Neural cell (in vitro differentiated cells): Measurements from ENCODE around the gene NOSIP. TPM values are rescaled to one million over a fixed set of nuclear protein-coding genes. Genes with fewer than 3 reads are reported as not detected.

Experiments
- H2AFZ ChIP-seq: fragments of 200-600, 300-800 bp; sonication (generic), shearing (Covaris generic); 2 replicates; pipeline ENCODE4 v1.6.0; 2014; ENCODE audit warnings: low read depth, mild to moderate bottlenecking, antibody characterized with exemption, low read length, moderate library complexity
- H3F3A ChIP-seq: fragments of 200-600 bp; shearing (Covaris generic); 2 replicates; pipeline ENCODE4 v1.6.1; 2016; ENCODE audit warnings: mild to moderate bottlenecking, moderate library complexity, mixed read lengths, antibody characterized with exemption, low read length; ENCODE audit not compliant: insufficient read depth, poor library complexity, severe bottlenecking
- H3K27ac ChIP-seq: fragments of 200-600, 300-800 bp; sonication (generic), shearing (Covaris generic); 2 replicates; pipeline ENCODE4 v1.5.1; 2014; ENCODE audit warnings: mild to moderate bottlenecking, low read length, moderate library complexity
- H3K27me3 ChIP-seq: fragments of 300-800, 200-600 bp; sonication (generic), shearing (Covaris generic); 2 replicates; pipeline ENCODE4 v1.6.0; 2014; ENCODE audit warnings: mild to moderate bottlenecking, low read depth, low read length, moderate library complexity; ENCODE audit not compliant: insufficient read depth
- H3K36me3 ChIP-seq: fragments of 300-800, 200-600 bp; sonication (generic), shearing (Covaris generic); 2 replicates; pipeline ENCODE4 v1.5.1; 2014; ENCODE audit warnings: mild to moderate bottlenecking, antibody characterized with exemption, low read length, moderate library complexity; ENCODE audit not compliant: insufficient read depth
- H3K4me2 ChIP-seq: fragments of 300-800, 200-600 bp; sonication (generic), shearing (Covaris generic); 2 replicates; pipeline ENCODE4 v1.6.0; 2014; ENCODE audit warnings: mild to moderate bottlenecking, low read length
- H3K4me3 ChIP-seq: fragments of 300-800, 200-600 bp; sonication (generic), shearing (Covaris generic); 2 replicates; pipeline ENCODE4 v1.5.1; 2014; ENCODE audit warnings: mild to moderate bottlenecking, low read length, moderate library complexity
- H3K79me2 ChIP-seq: fragments of 200-600 bp; shearing (Covaris generic); replicated peaks from 2 replicates; pipeline ENCODE4 v1.6.0; 2014; ENCODE audit warnings: mild to moderate bottlenecking, low read length, moderate library complexity; ENCODE audit not compliant: insufficient read depth
- H3K9ac ChIP-seq: fragments of 300-800, 200-600 bp; sonication (generic), shearing (Covaris generic); 2 replicates; pipeline ENCODE4 v1.6.1; 2016; ENCODE audit warnings: mild to moderate bottlenecking, low read length, mixed read lengths
- H3K9me2 ChIP-seq: fragments of 200-600 bp; shearing (Covaris generic); 2 replicates; pipeline ENCODE4 v1.6.1; 2016; ENCODE audit warnings: mild to moderate bottlenecking, low read length, mixed read lengths; ENCODE audit not compliant: insufficient read depth
- H3K9me3 ChIP-seq: fragments of 200-600, 300-800 bp; sonication (generic), shearing (Covaris generic); 2 replicates; pipeline ENCODE4 v1.6.1; 2016; ENCODE audit warnings: mild to moderate bottlenecking, mixed run types, low read length, moderate library complexity, mixed read lengths
- H4K20me1 ChIP-seq: fragments of 200-600 bp; shearing (Covaris generic); 2 replicates; pipeline ENCODE4 v1.6.1; 2016; ENCODE audit warnings: mild to moderate bottlenecking, mixed run types; ENCODE audit not compliant: insufficient read depth
- CTCF ChIP-seq: fragments of 450-650 bp; IDR thresholded peaks from 2 replicates; pipeline ENCODE4 v1.5.1; 2014; ENCODE audit warnings: antibody characterized with exemption, mild to moderate bottlenecking, moderate library complexity; ENCODE audit not compliant: poor library complexity, severe bottlenecking
- MXI1 ChIP-seq: fragments of 450-650 bp; conservative IDR thresholded peaks from 2 replicates; pipeline ENCODE4 v1.6.1; 2014; ENCODE audit warnings: antibody characterized with exemption, mild to moderate bottlenecking; ENCODE audit not compliant: poor library complexity, severe bottlenecking
- SMC3 ChIP-seq: fragments of 450-650 bp; conservative IDR thresholded peaks from 2 replicates; pipeline ENCODE4 v1.6.1; 2014; ENCODE audit warnings: antibody characterized with exemption, mild to moderate bottlenecking, moderate library complexity; ENCODE audit not compliant: poor library complexity
- polyA plus RNA-seq: library from polyadenylated mRNA; depleted of rRNA; stranded (reverse); fragments of >200 nt; gene quantifications from 2 replicates; pipeline ENCODE4 v1.2.3, GENCODE V29; 2014
- small RNA-seq, 3 experiments: library from RNA; depleted of rRNA; stranded (forward); fragments of <200 nt; gene quantifications; one replicate each; pipeline ENCODE3, GENCODE V24; 2012

Gene NOSIP
- polyA plus RNA-seq, 1 donor from 2014 or later = 129 TPM

- H3K9ac ChIP-seq = no peak overlapping the region
- no peak overlapping the region for H3K4me2 ChIP-seq
- no peak overlapping the region for H3K27ac ChIP-seq
- H3K4me3 ChIP-seq = no peak overlapping the region
- H3K9me2 ChIP-seq = no peaks in the 10 kb centered on the region
- no peak overlapping the region for H2AFZ ChIP-seq
- no peaks in the 10 kb centered on the region for H4K20me1 ChIP-seq
- H3K9me3 ChIP-seq = no peaks in the 10 kb centered on the region
- H3F3A ChIP-seq = no peaks in the 10 kb centered on the region
- H3K36me3 ChIP-seq = no peaks in the 10 kb centered on the region
- H3K27me3 ChIP-seq = no peaks in the 10 kb centered on the region
- TF ChIP-seq MXI1 (no peak), SMC3 (no peak)
- no peaks in the 10 kb centered on the region for H3K79me2 ChIP-seq
These were observed 72.4 kb downstream of the NOSIP start for GRCh38 chr19:49507803-49508494.

DNA sequence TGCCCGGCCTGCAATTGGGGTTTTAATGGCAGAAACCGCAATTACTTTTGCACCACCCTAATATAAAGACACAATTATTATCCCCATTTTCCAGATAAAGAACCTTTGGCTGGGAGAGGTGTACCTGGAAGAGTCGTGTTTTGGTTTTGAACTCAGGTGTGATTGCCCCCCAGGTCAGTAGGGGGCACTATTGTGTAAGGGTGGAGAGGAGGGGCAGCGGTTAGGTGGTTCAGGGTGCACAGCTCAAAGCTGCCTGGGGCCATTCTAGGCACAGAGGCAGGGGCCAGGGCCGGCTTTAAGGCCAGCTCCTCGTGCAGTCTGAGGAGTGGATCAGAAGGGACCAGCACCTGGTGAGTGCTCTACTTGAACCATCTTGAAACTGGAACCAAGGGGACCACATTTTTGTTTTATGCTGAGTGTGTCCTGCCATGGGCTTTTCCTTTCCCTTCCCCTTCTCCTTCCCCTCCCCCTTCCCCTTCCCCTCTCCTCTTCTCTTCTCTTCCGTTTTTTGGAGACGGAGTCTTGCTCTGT, 73.7 kb downstream of the NOSIP start:
- no peaks in the 10 kb centered on the region for H3K79me2 ChIP-seq
- no peaks in the 10 kb centered on the region for H4K20me1 ChIP-seq
- no peak overlapping the region for H3K4me3 ChIP-seq
- TF ChIP-seq MXI1 = no peak
- TF ChIP-seq CTCF = peak; percentile 34
- H3K36me3 ChIP-seq = no peaks in the 10 kb centered on the region
- no peaks in the 10 kb centered on the region for H3F3A ChIP-seq
- H3K9me2 ChIP-seq = no peaks in the 10 kb centered on the region
- no peak overlapping the region for H3K9ac ChIP-seq
- no peaks in the 10 kb centered on the region for H3K9me3 ChIP-seq
- H3K27me3 ChIP-seq = no peaks in the 10 kb centered on the region
- no peak overlapping the region for H3K27ac ChIP-seq
- no peak overlapping the region for H3K4me2 ChIP-seq
- H2AFZ ChIP-seq = no peak overlapping the region

Small RNA genes within 50 kb of the gene (small RNA-seq; reads per million reads assigned to genes)
- gene RF00019 = 0 to 1.2 (median 0) reads per million in 3 experiments

Other genes starting within 250 kb of the NOSIP start
- gene CD37, start 245.2 kb downstream of the NOSIP start, polyA plus RNA-seq = not detected in 2 replicates
- gene TEAD2, start 218.1 kb downstream of the NOSIP start, polyA plus RNA-seq = 1.0 and 1.3 TPM in 2 replicates
- 2.8 TPM in 1 of 2 replicates, not detected in the other for gene DKKL1, start 216.7 kb downstream of the NOSIP start, polyA plus RNA-seq
- gene KASH5, start 192.3 kb downstream of the NOSIP start, polyA plus RNA-seq = 0.11 TPM in 1 of 2 replicates, not detected in the other
- not detected in 2 replicates for gene PTH2, start 157.1 kb downstream of the NOSIP start, polyA plus RNA-seq
- not detected in 2 replicates for gene GFY, start 155.2 kb downstream of the NOSIP start, polyA plus RNA-seq
- gene SLC17A7, start 139.0 kb downstream of the NOSIP start, polyA plus RNA-seq = 0.07 TPM in 1 of 2 replicates, not detected in the other
- gene PIH1D1, start 128.7 kb downstream of the NOSIP start, polyA plus RNA-seq = 132 and 145 TPM in 2 replicates
- 13.5 and 16.7 TPM in 2 replicates for gene ALDH16A1, start 127.3 kb downstream of the NOSIP start, polyA plus RNA-seq
- gene FLT3LG, start 106.3 kb downstream of the NOSIP start, polyA plus RNA-seq = not detected in 2 replicates
- gene RPL13A, start 92.9 kb downstream of the NOSIP start, polyA plus RNA-seq = 2,313 and 2,518 TPM in 2 replicates
- gene RPS11, start 84.1 kb downstream of the NOSIP start, polyA plus RNA-seq = 4,020 and 4,439 TPM in 2 replicates
- gene FCGRT, start 67.9 kb downstream of the NOSIP start, polyA plus RNA-seq = 1.7 TPM in 1 of 2 replicates, not detected in the other
- gene RCN3, start 52.6 kb downstream of the NOSIP start, polyA plus RNA-seq = not detected in 2 replicates
- not detected in 2 replicates for gene PRRG2, start 760 bp upstream of the NOSIP start, polyA plus RNA-seq
- 1.2 and 1.7 TPM in 2 replicates for gene PRR12, start 10.6 kb upstream of the NOSIP start, polyA plus RNA-seq
- 1.2 TPM in 1 of 2 replicates, not detected in the other for gene RRAS, start 59.6 kb upstream of the NOSIP start, polyA plus RNA-seq
- 11.9 and 12.8 TPM in 2 replicates for gene SCAF1, start 61.7 kb upstream of the NOSIP start, polyA plus RNA-seq
- gene IRF3, start 85.3 kb upstream of the NOSIP start, polyA plus RNA-seq = 31.3 and 39.4 TPM in 2 replicates
- gene BCL2L12, start 85.4 kb upstream of the NOSIP start, polyA plus RNA-seq = 1.1 TPM in 1 of 2 replicates, not detected in the other
- 610 and 682 TPM in 2 replicates for gene PRMT1, start 96.7 kb upstream of the NOSIP start, polyA plus RNA-seq
- 6.7 and 7.2 TPM in 2 replicates for gene ADM5, start 109.0 kb upstream of the NOSIP start, polyA plus RNA-seq
- 204 and 240 TPM in 2 replicates for gene CPT1C, start 110.6 kb upstream of the NOSIP start, polyA plus RNA-seq
- gene TSKS, start 182.8 kb upstream of the NOSIP start, polyA plus RNA-seq = not detected in 2 replicates
- gene AP2A1, start 186.4 kb upstream of the NOSIP start, polyA plus RNA-seq = 40.8 and 53.4 TPM in 2 replicates
- gene FUZ, start 232.7 kb upstream of the NOSIP start, polyA plus RNA-seq = 32.9 and 35.4 TPM in 2 replicates
- 18.9 and 22.0 TPM in 2 replicates for gene MED25, start 237.7 kb upstream of the NOSIP start, polyA plus RNA-seq